ENCODE data around the gene ZBP1. TPM values are rescaled to one million over a fixed set of nuclear protein-coding genes. Genes with fewer than 3 reads are reported as not detected.
A peak's percentile ranks its signal among the peaks of the same experiment; 100 is the strongest.

Gene ZBP1
- total RNA-seq, 1 experiment from 2014 or later: not detected

GRCh38 chr20:57618091-57618763 is 2.0 kb downstream of the ZBP1 start:
- ChIA-PET RAD21 (ENCODE audit: low non-redundant PET in 1 of 2, low total read pairs in 2 of 2, uncharacterized antibody in 2 of 2, unreplicated experiment in 2 of 2) (no interaction called here), POLR2A (no interaction called here)
- peak; percentile 72 for ATAC-seq
- no peak for TF ChIP-seq REST (IDR thresholded peaks at IDR 0.05; ENCODE audit: low read depth)
- peak; percentile 83 for TF ChIP-seq FOSL1 (IDR thresholded peaks at IDR 0.05; ENCODE audit: low read depth)
- TF ChIP-seq MAX (IDR thresholded peaks at IDR 0.05): peak; percentile 23; the same call in 1 of the 2 replicates
- TF ChIP-seq, protein P1, sequence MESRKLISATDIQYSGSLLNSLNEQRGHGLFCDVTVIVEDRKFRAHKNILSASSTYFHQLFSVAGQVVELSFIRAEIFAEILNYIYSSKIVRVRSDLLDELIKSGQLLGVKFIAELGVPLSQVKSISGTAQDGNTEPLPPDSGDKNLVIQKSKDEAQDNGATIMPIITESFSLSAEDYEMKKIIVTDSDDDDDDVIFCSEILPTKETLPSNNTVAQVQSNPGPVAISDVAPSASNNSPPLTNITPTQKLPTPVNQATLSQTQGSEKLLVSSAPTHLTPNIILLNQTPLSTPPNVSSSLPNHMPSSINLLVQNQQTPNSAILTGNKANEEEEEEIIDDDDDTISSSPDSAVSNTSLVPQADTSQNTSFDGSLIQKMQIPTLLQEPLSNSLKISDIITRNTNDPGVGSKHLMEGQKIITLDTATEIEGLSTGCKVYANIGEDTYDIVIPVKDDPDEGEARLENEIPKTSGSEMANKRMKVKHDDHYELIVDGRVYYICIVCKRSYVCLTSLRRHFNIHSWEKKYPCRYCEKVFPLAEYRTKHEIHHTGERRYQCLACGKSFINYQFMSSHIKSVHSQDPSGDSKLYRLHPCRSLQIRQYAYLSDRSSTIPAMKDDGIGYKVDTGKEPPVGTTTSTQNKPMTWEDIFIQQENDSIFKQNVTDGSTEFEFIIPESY (IDR thresholded peaks at IDR 0.05; ENCODE audit: extremely low read depth, insufficient replicate concordance, low read length): no peak
- no peak for TF ChIP-seq EGR1 (IDR thresholded peaks at IDR 0.05; ENCODE audit: low read depth)
- peak; percentile 17; the same call in 1 of the 2 replicates for TF ChIP-seq POLR2AphosphoS5 (IDR thresholded peaks at IDR 0.05; ENCODE audit: low read depth, low read length)
- no peak for TF ChIP-seq TCF7L2 (IDR thresholded peaks at IDR 0.05; ENCODE audit: borderline replicate concordance, extremely low read depth, insufficient read depth, insufficient read length)
- TF ChIP-seq SP1 (IDR thresholded peaks at IDR 0.05; ENCODE audit: low read depth): peak; percentile 63
- no peak for TF ChIP-seq EZH2 (IDR thresholded peaks at IDR 0.05)
- TF ChIP-seq CBX3 (IDR thresholded peaks at IDR 0.05; ENCODE audit: low read depth): no peak
- peak; percentile 62 for TF ChIP-seq JUND (IDR thresholded peaks at IDR 0.05)
- no peak for TF ChIP-seq EZH2phosphoT487 (IDR thresholded peaks at IDR 0.05; ENCODE audit: borderline replicate concordance)
- no peak for TF ChIP-seq YY1 (IDR thresholded peaks at IDR 0.05; ENCODE audit: extremely low read depth, insufficient replicate concordance, low read depth, low read length)
- no peak for TF ChIP-seq RAD21 (IDR thresholded peaks at IDR 0.05; ENCODE audit: low read depth)
- no peak for TF ChIP-seq ATF3 (IDR thresholded peaks at IDR 0.05)
- TF ChIP-seq, protein P2, sequence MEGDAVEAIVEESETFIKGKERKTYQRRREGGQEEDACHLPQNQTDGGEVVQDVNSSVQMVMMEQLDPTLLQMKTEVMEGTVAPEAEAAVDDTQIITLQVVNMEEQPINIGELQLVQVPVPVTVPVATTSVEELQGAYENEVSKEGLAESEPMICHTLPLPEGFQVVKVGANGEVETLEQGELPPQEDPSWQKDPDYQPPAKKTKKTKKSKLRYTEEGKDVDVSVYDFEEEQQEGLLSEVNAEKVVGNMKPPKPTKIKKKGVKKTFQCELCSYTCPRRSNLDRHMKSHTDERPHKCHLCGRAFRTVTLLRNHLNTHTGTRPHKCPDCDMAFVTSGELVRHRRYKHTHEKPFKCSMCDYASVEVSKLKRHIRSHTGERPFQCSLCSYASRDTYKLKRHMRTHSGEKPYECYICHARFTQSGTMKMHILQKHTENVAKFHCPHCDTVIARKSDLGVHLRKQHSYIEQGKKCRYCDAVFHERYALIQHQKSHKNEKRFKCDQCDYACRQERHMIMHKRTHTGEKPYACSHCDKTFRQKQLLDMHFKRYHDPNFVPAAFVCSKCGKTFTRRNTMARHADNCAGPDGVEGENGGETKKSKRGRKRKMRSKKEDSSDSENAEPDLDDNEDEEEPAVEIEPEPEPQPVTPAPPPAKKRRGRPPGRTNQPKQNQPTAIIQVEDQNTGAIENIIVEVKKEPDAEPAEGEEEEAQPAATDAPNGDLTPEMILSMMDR (IDR thresholded peaks at IDR 0.05 in 2 of 3, conservative IDR thresholded peaks at IDR 0.05 in 1 of 3; ENCODE audit: borderline replicate concordance in 1 of 3, insufficient read depth in 1 of 3, low read depth in 2 of 3, low read length in 2 of 3): no peak
- TF ChIP-seq ELF1 (IDR thresholded peaks at IDR 0.05; ENCODE audit: borderline replicate concordance, low read depth): no peak
- TF ChIP-seq SRF (IDR thresholded peaks at IDR 0.05; ENCODE audit: low read depth): peak; percentile 50
- TF ChIP-seq CEBPB (IDR thresholded peaks at IDR 0.05; ENCODE audit: low read depth): no peak

More at GRCh38 chr20:57618091-57618763, 2.0 kb downstream of the ZBP1 start:
- Histone ChIP-seq H3K79me2 (ENCODE audit: insufficient read depth, low read length) (no peaks in the 10 kb centered on the region), H3K27me3 (ENCODE audit: insufficient read depth, low read length) (peaks cover 29% of the 10 kb centered on the region; the same call in 1 of the 2 replicates), H3K9ac (ENCODE audit: low read length) (no peak overlapping the region), H3K9me2 (ENCODE audit: insufficient read depth) (no peaks in the 10 kb centered on the region), H3K4me2 (ENCODE audit: low read length) (peak overlapping the region; percentile 41), H3K4me3 (replicated peaks in 1 of 2; ENCODE audit: low read depth in 1 of 2, low read length in 2 of 2) (no peak overlapping the region), H3K4me1 (ENCODE audit: control insufficient read depth in 1 of 2, insufficient read depth in 2 of 2, low read length in 2 of 2) (peaks cover 6 to 18% of the 10 kb centered on the region in 2 experiments), H2AFZ (ENCODE audit: low read depth, low read length, poor library complexity, severe bottlenecking) (no peak overlapping the region), H3K36me3 (ENCODE audit: control insufficient read depth in 1 of 2, insufficient read depth in 2 of 2, low read length in 2 of 2) (no peaks in the 10 kb centered on the region), H3K27ac (ENCODE audit: low read depth, low read length) (no peak overlapping the region), H4K20me1 (ENCODE audit: insufficient read depth) (no peaks in the 10 kb centered on the region), H3K9me3 (ENCODE audit: control insufficient read depth in 1 of 2, insufficient read depth in 1 of 2, low read depth in 1 of 2, low read length in 2 of 2) (no peaks in the 10 kb centered on the region)
- BruUV-seq (replicated peaks): no TSS peak
- intact Hi-C loops (cut with micrococcal nuclease): no loop called here
- DNase-seq (ENCODE audit: low read depth, low spot score): peak; percentile 57
- CTCF ChIA-PET: interaction anchor here (0.9 kb wide), 1 partner anchor 120 kb away, joined by 4 read pairs; no protein-coding TSS in a partner anchor

Measured in HCT116 (cell line).